ENCODE results near the gene CEP20.

CEP20 gene

DNA sequence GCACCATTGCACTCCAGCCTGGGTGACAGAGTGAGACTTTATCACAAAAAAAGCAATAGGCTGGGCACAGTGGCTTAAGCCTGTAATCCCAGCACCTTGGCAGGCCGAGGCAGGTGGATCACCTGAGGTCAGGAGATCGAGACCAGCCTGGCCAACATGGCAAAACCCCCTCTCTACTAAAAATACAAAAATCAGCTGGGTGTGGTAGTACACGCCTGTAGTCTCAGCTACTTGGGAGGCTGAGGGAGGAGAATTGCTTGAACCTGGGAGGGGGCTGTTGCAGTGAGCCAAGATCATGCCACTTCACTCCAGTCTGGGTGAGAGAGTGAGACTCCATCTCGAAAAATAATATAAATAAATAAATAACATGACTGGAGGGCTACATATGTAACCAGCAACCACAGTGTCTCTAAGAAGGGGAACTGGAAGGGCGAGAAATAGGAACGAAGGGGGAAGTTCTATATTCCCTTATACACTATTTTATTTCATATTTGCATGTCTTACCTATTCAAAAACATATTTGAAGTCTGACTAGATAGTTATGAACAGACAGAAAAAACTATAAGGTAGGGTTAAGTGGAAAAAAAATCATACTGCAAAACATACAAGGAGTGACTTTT, 57.5 kb downstream of the CEP20 start:
- DNase-seq (ENCODE audit: low read depth): no peak

DNA sequence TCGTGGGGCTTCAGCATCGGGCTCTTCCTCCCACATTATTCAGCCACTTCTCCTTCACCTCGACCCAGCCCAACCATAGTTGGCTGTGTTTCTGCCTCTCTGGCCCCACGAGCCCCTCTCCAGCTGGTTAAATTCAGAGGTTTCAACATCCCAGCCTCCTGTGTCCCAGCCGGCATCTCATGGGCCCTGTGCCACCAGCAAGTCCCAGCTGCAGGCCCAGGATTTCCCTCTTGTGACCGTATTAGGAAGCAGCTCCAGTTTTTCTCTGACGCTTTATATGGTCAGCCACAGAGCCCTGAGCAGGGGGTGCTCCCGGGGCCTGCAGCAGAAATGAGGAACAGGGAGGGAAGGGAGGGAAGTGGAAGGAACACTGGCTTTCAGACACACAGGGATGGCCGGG, 58.9 kb downstream of the CEP20 start:
- no peak for DNase-seq (ENCODE audit: low read depth)

DNA sequence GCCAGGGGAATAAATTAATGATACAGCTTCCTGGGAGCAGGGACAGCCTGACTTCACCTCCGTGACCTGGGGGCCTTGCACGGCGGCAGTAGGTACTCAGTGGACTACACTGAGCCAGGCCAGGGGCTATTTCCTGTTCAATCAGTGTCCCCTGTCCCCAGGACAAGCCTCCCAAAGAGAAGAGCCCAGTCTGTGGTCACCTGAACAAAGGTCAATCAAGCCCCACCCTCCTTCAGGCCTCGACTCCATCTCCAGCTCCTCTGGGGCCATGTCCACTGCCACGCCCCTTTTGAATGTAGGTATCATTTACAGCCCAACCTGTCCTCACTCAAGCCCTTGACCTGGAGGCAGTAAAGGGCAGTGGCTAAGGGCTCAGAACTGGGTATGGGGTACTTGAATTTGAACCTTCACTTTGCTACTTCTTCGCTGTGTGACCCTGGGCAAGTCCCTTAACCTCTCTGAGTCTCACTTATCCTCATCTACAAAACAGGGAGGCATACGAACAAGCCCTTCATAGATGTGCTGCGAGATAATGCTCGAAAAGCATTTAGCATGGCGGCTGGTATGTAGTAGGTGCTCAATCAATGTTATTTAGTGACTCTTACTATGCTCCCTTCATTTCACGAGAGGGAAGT, 60.6 kb downstream of the CEP20 start:
- DNase-seq (ENCODE audit: low read depth): no peak

DNA sequence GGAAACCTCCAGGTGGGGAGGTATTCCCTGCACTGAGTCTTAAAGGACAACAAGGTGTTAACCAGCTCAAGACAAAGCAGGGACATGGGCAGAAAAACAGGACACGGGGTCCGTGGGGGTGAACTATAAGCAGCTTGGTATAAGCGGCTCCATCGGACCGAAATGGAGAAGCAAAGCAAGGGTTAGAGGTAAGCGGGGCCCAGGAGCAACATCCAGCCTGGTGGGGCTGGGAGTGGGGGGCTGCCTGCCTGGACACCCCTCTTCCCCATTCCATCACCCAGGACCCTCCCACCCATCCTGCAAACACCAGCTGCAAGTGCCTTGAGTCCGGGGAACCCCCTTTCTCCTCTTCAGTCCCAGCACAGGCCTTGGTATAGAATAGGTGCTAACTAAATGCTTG, 61.1 kb downstream of the CEP20 start:
- no peak for DNase-seq (ENCODE audit: low read depth)

DNA sequence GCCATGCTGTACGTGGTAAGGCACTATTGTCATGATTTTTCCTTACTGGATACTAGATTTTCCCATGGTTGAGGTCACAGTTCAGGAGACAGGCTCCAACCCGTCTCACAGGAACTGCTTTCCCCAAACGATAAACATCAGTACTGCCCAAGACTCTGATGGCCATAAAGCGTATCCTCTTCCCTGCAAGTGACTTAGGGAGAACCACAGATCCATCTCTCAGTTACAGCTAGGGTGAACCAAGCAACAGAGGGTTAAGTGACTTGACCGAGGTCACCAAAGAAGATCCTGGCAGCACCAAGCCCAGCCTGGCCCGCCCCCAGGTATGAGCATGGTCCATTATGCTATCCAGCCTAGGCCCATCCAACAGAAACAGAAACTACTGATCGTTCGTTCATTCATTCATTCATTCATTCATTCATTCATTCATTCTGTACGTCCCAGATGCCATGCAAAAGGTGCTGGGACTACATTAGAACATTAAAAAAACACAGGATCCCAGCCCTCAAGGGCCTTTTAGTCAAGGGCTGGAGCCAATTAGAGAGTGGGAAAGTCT, 62.6 kb downstream of the CEP20 start:
- DNase-seq (ENCODE audit: low read depth): no peak

DNA sequence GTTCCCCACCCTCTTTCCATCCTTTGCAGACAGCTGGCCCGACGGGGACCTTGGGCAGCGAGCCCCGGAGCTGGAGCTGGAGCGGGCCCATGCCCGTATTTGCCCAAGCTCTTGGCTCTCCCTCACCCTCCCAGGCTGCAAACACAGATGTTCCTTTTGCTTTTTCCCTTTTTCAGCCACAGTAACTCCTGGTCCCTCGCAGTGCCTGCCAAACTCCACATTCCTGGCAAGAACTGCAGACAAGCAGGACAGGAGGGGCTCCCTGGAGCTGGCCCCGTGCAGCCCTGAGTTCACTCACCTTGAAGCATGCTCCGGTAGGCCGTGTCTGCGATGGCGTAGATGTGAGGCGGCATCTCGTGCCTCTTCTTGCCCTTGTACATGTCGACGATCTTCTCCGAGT, 65.4 kb downstream of the CEP20 start:
- no peak for DNase-seq (ENCODE audit: low read depth)

DNA sequence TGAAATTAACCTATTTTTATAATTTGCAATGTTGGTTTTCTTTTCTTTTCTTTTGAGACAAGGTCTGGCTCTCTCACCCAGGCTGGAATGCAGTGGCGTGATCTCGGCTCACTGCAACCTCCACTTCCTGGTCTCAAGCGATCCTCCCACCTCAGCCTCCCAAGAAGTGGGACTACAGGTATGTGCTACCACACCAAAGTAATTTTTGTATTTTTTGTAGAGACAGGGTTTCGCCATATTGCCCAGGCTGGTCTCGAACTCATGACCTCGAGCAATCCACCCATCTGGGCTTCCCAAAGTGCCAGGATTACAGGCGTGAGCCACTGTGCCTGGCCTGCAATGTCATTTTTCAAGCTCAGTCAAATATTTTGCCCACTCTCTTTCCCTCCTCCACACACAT, 67.6 kb downstream of the CEP20 start:
- no peak for DNase-seq (ENCODE audit: low read depth)

DNA sequence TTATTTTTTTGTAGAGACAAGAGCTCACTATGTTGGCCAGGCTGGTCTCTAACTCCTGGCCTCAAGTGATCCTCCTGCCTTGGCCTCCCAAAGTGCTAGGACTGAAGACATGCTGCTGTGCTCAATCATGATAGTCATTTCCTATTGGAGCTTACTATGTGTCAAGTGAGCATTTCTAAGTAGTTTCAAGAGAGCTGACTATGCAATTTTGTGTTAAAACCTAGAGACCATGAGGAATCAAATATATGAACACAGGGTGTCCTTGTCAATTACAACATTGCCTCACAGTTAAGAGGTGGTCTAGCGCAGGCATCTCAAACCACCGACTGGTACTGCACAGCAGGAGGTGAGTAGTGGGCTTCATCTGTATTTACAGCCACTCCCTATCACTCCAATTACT, 69.4 kb downstream of the CEP20 start:
- no peak for DNase-seq (ENCODE audit: low read depth)

DNA sequence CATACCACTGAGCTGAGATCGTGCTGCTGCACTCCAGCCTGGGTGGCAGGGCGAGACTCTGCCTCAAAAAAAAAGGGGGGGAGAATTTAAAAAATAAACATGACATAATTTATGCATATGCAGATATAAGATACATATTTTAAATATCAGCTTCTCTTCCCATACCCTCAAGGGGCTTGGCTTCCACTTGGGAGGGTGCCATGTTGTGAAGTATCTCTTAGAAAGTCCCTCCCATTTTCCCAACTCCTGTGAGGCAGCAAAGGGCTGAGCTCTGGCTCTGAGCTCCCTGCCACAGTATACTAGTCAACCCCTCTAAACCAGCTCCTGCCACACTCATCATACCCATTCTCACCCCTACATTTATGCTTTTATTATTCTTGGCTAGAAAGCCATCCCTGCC, 71.0 kb downstream of the CEP20 start:
- DNase-seq (ENCODE audit: low read depth): no peak

DNA sequence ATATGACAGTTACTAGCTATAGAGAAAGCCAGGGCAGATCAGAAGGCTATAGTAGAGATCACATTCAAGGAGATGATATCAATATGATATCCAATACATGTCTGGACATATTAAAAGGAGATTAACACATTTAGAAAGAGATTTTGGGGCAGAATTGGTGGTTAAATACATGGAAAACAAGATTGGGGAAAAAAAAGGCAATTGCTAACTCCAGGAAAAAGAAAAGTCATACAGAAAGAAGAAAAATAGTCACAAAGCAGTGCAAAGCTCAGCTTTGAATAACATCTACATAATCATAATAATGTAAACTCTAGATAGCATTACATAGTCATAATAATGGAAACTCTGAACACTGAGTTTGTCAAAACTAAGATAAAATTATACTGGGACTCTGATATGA, 72.2 kb downstream of the CEP20 start:
- no peak for DNase-seq (ENCODE audit: low read depth)

Data from stromal cell of bone marrow (primary cell).